Activated CD8-positive, alpha-beta memory T cell treated with anti-CD3 and anti-CD28 coated beads, Interleukin-2, amount 50 U/mL, for 4 hours (primary cell): ENCODE measurements around the gene TOM1L1.
"Not testable (repeated sequence)": the region's sequence is repeated elsewhere in the genome, so short reads cannot be mapped to it uniquely, and the experiment has no call there.

Source experiments
- DNase-seq: peaks from one replicate; pipeline ENCODE4 v3.0.0-alpha.2; 2020

TOM1L1 gene, protein sequence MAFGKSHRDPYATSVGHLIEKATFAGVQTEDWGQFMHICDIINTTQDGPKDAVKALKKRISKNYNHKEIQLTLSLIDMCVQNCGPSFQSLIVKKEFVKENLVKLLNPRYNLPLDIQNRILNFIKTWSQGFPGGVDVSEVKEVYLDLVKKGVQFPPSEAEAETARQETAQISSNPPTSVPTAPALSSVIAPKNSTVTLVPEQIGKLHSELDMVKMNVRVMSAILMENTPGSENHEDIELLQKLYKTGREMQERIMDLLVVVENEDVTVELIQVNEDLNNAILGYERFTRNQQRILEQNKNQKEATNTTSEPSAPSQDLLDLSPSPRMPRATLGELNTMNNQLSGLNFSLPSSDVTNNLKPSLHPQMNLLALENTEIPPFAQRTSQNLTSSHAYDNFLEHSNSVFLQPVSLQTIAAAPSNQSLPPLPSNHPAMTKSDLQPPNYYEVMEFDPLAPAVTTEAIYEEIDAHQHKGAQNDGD

DNA sequence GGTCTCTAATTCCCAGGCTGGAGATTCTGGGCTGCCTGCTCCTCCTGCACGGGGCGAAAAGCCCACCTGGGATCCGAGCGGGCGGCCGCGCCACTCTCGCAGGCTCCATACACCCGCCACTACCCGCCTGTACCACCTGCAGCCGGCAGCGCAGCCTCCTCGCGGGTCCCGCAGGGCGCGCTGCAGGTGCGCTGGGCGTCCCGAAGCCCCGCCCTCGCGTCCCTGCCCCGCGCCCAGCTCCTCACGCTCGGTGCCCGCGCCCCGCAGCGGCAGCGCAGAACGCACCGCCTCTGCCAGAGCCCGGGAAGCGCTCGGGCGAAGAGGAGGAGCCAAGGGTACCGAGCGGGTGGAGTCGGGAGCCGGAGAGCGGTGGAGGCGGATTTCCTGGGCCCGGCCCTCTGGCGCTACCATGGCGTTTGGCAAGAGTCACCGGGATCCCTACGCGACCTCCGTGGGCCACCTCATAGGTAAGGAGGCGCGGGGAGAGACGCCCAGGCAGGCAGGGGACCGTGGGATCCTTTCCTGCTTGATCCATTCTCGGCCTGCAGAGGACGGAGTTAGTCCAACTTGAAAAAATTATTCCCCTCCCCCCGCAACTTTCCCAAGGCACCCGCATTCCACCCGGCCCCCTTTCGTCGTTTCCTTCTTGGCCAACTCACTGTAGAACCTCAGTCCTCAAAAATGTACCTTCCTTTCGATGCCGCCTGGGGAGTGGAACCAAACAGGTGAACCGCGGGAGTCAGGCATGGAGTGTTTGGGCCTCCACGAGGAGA is at the start of gene TOM1L1:
TSS of gene TOM1L1 (plus strand) at position 396 of the 773 bp plus-strand sequence. CDS start at position 410, 14 bp downstream.
- DNase-seq = no peak

DNA sequence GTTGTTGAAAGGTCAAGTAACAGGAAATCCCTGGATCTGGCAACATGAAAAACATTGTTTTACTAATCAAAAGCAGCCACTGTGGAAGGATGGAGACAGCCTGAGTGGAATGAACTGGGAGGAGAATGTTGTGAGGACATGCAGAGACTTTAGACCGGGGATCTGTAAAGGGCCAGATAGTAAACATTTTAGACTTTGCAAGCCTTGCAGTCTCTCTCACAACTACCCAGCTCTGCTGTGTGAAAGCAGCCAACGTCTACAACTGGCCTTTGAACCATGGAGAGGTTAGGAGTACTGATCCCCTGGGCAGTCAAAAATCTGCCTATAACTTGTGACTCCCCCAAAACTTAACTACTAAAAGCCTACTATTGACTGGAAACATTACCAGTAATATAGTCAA is 41.5 kb upstream of the TOM1L1 start:
- no peak for DNase-seq

DNA sequence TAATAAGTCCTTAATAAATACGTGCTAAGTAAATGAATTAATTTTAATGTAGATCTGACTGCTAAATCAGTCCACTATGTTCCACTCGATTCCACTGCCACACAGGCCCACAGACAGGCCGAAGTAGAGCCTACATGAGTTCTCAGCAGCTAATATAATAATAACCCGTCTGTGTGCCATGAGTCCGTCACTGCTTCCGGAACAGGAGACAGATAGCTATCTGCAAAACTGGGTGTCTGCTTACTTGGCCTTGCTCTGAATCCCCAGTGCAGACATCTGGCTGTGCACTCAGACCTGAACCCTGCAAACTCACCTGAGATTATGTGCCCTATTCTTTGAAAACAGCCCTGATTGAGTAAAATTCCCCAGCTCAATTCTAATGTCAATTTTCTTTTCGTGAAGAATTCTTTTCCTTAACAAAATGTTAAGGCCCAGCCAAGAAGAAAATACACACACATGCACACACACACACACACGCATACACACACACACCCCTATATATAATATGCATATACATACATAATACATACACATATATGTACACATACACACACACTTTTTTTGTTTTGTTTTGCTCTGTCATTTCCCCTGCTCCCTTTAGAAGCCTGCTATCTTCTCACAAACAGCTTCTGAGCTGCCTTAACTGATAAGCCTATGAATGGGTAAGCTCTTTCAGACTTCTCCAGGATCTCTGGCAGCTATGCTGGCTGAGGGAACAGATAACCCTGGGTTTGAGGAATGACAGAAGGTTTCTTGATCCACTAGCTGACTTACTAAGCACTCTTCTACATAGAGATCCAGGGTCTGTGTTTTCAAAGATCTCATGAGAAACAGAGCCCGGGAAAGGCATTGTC is 39.8 kb upstream of the TOM1L1 start:
- DNase-seq = no peak

DNA sequence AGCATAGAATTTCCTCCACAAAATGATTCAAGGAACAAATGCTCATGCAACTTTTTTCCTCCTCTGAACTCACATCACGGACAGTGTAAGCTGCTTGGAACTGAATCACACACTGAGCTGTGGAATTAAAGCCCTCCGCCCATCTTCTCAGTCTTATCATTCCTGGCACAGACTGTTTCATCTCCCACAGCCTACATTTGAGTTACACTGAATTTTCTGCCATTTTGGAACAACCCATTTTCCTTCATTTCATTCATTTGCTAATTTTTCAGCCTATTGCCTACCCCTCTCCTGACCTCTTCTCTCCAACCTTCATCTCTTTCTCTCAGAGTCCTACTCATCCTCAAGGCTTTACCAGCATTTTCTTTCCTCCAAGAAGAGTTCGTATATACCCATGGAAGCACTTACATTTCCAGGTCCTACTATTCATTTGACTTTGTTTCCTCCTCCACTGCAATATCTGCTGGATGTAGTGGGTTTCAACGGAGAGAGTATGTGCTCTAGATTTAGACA is 39.1 kb upstream of the TOM1L1 start:
- DNase-seq = no peak

DNA sequence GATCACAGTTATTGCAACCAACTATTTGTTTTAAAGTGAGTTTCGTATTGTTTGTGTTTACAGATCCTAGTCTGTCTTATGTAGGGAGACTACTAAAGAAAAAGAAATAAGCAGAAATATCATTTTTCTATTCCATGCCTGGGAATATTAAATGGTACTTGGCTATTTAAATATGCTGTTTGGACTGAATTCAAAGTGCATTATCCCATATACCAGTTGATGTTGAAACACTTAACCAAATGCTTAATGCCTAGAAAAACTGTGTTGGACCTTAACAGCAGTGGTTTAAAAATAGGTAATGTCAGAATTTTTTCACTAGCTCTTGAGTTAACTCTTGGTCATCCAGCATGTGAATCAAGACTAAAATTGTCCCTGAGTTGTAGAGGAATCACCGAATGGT is 37.5 kb upstream of the TOM1L1 start:
- no peak for DNase-seq

DNA sequence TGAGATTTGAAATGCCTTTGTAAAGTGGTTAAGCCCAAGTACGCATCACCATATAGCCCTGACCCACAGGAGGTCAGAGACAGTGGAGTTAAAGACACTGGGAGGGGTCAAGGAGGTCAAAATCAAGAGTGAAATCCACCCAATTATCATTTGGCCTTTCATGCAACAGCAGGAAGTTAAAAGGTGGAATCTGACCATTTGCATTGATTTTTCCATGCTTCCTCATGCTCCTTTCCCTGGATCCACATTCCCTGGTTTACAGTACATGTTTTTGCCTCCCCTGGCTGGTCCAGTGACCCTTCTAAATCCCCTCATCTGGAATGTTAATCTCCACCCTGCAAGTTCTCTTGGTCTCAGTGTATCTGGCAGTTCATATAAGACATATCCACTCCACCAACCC is 36.6 kb upstream of the TOM1L1 start:
- no peak for DNase-seq

DNA sequence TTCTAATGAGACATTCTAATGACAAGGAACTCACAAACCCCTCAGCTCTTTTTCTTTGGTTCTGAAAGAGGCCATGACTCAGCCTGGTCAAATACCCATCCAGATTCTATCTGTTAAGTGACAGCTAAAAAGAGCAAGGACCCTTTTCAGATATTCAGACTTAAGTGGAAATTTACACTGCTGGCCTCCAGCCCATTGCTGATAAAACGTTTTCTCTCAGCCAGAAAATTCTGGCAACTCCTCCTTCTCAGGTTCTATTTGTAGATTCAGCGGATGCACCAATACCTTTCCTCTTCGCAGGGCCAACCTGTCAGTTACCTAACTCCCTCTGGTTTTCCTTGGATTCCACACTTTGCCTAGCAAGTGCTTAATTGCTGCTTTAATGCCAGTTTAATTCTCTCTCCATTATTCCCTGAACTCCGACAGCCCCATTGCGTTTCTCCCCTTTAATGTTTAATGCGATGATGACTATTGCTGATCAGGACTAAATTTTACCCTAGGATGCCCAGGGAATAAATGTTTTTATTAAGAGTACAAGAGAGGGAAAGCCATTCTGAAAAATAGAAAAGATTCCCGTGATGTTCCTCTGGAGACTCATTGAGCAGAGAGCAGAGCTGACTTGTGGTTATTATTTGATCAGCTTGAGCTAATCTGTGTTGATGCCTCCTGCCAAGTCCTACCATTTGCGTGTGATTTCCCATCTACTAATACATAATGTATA is 35.9 kb upstream of the TOM1L1 start:
- no peak for DNase-seq

DNA sequence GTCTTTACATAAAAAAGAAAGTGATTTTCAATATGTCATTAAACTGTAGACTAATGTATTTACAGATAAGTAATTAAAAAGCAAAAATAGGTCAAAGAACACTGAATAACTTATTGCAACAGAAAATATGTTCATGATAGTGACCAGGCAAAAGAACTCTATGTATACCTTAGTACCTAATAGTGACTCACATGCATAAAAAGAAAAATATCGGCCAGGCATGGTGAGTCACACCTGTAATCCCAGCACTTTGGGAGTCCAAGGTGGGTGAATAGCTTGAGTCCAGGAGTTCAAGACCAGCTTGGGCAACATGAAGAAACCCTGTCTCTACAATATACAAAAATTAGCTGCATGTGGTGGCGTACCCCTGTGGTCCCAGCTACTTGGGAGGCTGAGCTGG is 33.0 kb upstream of the TOM1L1 start:
- no peak for DNase-seq

DNA sequence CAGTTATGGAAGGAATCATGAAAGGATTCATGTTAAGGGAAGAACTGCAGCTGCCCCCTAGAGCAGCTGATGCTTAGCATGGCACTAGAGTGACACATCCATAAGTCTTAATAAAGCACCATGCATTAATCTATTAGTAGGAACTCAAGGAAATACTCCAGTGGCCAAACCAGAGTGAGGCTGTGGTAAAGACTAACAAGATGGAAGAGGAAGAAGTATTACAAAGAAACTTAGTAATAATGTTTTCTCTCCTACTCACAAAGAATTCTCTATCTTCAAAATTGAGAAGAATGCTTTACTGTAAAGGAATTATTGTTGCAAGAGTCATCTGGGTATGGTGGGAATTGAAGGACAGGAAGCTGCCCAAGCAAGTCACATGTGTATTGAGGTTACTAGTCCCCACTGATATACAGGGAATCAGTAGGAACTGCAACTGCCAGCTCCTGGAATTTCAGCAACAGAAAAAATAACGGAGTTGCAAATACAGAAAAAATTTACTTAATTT is 29.9 kb upstream of the TOM1L1 start:
- DNase-seq = no peak

DNA sequence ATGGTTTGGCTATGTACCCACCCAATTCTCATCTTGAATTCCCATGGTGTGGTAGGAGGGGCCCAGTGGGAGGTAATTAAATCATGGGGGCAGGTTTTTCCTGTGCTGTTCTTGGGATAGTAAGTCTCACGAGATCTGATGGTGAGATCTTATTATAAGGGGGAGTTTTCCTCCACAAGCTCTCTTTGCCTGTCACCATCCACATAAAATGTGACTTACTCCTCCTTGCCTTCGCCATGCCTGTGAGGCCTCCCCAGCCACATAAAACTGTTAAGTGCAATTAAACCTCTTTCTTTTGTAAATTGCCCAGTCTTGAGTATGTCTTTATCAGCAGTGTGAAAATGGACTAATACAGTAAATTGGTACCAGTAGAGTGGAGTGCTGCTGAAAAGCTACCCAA is 24.7 kb upstream of the TOM1L1 start:
- not testable (repeated sequence) for DNase-seq

DNA sequence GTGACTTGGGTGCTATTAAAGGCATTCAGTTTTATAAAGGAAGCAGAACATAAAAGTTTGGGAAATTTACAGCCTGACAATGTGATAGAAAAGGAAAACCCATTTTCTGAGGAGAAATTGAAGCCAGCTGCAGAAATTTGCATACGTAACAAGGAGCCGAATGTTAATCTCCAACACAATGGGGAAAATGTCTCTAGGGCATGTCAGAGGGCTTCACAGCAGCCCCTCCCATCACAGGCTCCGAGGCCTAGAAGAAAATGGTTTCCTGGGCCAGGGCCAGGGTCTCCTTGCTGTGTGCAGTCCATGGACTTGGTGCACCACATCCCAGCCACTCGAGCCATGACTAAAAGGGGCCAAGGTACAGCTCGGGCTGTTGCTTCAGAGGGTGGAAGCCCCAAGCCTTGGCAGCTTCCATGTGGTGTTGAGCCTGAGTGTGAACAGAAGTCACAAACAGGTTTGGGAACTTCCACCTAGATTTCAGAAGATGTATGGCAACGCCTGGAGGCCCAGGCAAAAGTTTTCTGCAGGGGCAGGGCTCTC is 23.9 kb upstream of the TOM1L1 start:
- no peak for DNase-seq

DNA sequence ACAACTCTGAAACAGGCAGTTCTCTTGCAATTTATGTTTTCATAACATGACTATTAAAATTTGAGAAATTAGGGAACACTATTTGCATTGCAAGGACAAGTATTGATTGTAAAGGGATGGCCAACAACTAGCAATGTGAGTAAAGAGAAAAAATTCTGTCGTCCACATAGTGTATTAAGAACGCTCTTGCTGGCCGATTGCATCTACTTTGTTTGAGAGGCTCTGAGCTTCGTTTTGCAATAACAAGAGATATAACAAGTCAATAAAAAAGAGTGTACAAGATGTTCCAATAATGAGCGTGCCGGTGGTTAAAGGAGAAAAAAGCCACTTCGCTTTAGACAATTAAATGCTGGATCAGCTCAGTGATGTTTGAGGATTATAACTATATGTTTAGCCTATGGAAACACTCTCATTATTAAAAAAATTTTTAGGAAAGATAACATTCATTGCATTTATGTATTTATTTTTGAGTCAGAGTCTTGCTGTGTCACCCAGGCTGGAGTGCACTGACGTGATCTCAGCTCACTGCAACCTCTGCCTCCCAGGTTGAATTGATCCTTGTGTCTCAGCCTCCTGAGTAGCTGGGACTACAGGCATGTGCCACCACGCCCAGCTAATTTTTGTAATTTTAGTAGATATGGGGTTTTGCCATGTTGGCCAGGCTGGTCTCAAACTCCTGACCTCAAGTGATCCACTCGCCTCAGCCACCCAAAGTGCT is 19.2 kb upstream of the TOM1L1 start:
- no peak for DNase-seq

DNA sequence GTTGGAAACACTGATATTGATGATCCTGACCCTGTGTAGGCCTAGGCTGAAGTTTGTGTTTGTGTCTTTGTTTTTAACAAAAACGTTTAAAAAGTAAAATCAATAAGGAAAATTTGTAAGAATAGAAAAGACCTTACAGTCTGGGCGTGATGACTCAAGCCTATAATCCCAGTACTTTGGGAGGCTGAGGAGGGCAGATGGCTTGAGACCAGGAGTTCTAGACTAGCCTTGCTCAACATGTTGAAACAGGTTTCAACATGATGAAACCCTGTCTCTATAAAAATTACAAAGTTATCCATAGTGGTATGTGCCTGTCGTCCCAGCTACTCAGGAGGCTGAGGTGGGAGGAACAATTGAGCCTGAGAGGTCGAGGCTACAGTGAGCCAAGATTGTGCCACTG is 18.3 kb upstream of the TOM1L1 start:
- DNase-seq = no peak

DNA sequence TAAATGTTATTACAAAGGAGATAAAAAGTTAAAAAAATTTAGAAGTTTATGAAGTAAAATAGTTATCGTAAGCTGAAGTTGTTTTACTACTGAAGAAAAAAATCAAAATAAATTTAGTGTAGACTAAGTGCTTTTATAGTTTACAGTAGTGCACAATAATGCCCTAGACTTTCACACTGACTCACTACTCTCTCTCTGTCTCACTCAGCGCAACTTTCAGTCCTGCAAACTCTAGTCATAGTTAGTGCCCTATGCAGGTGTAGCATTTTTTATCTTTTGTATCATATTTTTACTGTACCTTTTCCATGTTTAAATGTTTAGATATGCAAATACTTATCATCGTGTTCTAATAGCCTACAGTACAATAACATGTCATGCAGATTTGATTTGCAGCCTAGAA is 17.7 kb upstream of the TOM1L1 start:
- DNase-seq = no peak

DNA sequence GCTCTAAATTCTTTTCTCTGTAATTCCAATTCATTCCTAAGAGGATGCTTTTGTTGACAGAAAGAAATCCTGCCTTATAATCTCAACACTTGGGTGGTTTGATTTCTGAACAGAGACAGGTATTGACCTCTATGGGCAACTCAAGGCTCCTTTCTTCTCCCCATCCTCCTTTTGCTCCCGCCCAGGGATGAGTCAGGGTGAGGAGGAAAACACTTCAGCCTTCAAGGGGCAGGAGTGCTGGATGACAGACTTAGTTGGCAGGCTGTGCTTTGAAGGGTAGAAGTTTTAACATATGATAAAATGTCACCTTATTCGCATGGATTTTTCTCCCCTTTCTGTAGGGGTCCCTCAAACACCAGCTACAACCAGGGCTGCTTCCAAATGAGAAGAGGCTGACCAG is 16.7 kb upstream of the TOM1L1 start:
- no peak for DNase-seq

DNA sequence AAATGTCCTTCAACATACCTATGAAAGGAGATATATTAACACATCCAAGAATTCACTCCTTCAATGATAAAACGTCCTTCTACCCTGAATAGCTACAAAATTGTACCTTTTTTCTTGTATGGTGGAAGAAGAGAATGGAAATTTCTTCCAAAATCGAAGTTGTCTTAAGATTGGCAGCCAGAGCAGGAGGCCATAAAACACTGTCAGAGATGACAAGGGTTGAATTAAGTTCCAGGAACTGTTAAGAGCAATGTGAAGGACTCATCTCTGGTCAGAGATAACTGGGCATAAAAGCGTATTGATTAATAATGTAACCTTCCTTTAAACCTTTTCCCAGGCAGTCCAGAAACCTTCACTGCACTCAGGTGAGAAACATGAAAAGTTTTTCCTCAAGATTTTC is 12.9 kb upstream of the TOM1L1 start:
- no peak for DNase-seq

DNA sequence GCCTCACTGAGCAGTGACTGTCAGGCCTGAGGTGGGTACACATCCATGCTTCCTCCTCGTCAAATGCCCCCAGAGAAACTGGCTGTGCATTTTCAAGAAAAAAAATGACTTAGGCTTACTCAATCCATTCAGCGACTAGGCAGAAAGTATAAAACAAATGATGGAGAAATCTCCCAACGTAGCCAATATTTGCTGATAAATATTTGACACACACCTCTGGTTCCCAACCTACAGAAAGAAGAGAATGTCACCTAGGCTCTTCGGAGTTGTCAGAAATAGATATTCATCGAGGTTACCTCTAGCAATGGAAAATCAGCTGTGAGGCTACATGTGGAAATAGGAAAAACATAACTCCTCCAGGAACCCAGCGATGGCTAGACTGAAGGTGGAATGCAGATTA is 12.4 kb upstream of the TOM1L1 start:
- no peak for DNase-seq

DNA sequence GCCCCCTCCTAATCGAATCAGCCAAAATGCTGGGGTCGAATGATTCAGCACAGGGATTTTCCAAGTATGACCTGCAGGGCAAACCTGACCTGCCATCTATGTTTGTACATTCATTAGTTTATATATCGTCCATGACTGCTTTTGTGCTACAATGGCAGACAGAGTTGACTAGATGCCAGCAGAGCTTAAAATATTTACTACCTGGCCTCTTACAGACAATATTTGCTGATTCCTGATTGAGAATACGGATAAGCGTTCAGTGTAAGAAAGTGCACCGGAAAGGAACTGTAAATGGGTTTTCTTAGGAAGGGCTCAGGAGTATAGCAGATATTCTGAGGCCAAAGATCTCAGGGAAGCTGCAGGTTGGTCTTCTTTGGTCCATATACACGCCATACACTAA is 11.7 kb upstream of the TOM1L1 start:
- DNase-seq = no peak

DNA sequence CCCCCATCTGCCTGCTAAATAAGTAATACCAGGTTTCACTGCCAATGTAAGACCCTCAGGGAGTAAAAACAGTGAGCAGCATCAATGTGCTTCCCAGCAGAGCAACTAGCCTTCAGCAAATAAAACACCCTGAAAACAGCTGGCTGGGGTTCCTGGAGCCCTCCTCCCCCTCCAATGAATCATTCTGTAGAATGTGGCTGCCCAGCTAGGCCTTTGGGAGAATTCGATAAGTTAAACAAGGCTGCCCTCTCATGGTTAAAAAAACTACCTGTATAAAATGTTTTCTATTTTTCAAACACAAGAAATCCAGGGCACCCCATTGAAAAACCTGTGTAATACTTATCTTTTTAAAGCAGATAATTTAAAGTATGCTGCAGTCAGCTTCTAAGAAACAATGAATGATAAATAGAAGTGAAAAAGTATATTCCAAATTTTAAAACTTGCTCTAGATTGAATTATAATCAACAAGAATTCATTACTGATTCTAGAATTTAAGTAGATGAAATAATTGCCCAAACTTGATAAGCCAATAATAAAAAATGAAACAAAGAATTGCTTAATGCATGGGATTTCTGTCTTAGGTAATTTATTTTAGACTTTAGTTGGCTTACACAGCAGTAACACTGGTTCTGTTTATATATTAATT is 9.4 kb upstream of the TOM1L1 start:
- DNase-seq = no peak

DNA sequence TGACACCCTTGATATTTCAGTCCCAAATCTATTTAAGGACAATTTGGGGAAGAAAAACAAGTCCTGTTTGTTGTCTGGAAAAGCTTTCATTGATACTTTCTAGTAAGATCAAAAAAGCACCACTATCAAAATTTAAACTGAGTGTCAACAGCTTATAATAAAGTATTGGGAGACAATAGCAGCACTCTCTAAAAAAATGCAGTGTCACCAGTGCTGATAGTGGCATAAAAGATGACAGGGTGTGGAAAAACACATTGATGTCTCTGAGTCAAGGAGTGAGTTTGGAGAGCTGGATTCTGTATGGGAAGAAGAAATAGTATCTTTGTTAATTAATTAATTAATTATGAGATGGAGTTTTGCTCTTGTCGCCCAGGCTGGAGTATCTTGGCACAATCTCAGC is 8.3 kb upstream of the TOM1L1 start:
- DNase-seq = no peak

DNA sequence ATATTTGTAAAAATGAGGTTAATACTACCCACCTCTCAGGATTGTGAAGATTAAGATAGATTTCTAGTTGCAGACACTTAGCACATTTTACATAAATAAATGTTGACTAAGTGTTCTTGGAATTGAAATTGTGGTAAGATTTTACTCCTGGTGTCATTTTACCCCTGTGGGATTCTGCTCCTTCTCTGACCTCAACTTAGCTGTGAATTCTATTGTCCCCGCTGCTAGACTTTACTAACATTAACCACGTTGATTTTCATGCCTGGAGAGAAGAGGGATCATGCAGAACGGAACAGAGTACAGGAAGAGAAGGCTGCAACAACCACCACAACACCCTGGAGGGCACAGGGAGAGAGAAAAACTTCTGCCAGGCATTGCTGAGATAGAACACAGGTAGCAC is 2.1 kb upstream of the TOM1L1 start:
- DNase-seq = no peak
